ENCODE measurements around the gene ZEB1. TPM values are rescaled to one million over a fixed set of nuclear protein-coding genes. Genes with fewer than 3 reads are reported as not detected.
"Not testable (repeated sequence)": the region's sequence is repeated elsewhere in the genome, so short reads cannot be mapped to it uniquely, and the experiment has no call there.

ZEB1 gene
- total RNA-seq, 1 donor from 2014 or later = 121 TPM

GRCh38 chr10:31490858-31491504 is 172.0 kb downstream of the ZEB1 start:
- DNase-seq (ENCODE audit: low read depth, low spot score) = peak; percentile 11

- no peak for DNase-seq (ENCODE audit: low read depth, low spot score)
Measured at GRCh38 chr10:31507427-31507826, 188.4 kb downstream of the ZEB1 start.

- no peak for DNase-seq (ENCODE audit: low read depth, low spot score)
Measured at GRCh38 chr10:31508234-31508633, 189.2 kb downstream of the ZEB1 start.

- no peak for DNase-seq (ENCODE audit: low read depth, low spot score)
Measured at GRCh38 chr10:31508882-31509281, 189.9 kb downstream of the ZEB1 start.

- DNase-seq (ENCODE audit: low read depth, low spot score) = no peak
Measured at GRCh38 chr10:31509989-31510388, 191.0 kb downstream of the ZEB1 start.

GRCh38 chr10:31515116-31515515 is 196.1 kb downstream of the ZEB1 start:
- no peak for DNase-seq (ENCODE audit: low read depth, low spot score)

- DNase-seq (ENCODE audit: low read depth, low spot score) = no peak
Measured at GRCh38 chr10:31515819-31516402, 196.9 kb downstream of the ZEB1 start.

GRCh38 chr10:31520986-31521831 is 202.2 kb downstream of the ZEB1 start:
- DNase-seq (ENCODE audit: low read depth, low spot score) = no peak

- no peak for DNase-seq (ENCODE audit: low read depth, low spot score)
Measured at GRCh38 chr10:31522820-31523219, 203.8 kb downstream of the ZEB1 start.

- no peak for DNase-seq (ENCODE audit: low read depth, low spot score)
Measured at GRCh38 chr10:31524460-31524859, 205.4 kb downstream of the ZEB1 start.

GRCh38 chr10:31526178-31526577 is 207.2 kb downstream of the ZEB1 start:
- DNase-seq (ENCODE audit: low read depth, low spot score) = no peak

GRCh38 chr10:31526681-31527080 is 207.7 kb downstream of the ZEB1 start:
- DNase-seq (ENCODE audit: low read depth, low spot score) = no peak

- no peak for DNase-seq (ENCODE audit: low read depth, low spot score)
Measured at GRCh38 chr10:31528831-31529230, 209.8 kb downstream of the ZEB1 start.

GRCh38 chr10:31536302-31536701 is 217.3 kb downstream of the ZEB1 start:
- DNase-seq (ENCODE audit: low read depth, low spot score) = no peak

GRCh38 chr10:31549896-31550295 is 230.9 kb downstream of the ZEB1 start:
- no peak for DNase-seq (ENCODE audit: low read depth, low spot score)

GRCh38 chr10:31554556-31554955 is 235.5 kb downstream of the ZEB1 start:
- DNase-seq (ENCODE audit: low read depth, low spot score) = no peak

GRCh38 chr10:31557854-31558253 is 238.8 kb downstream of the ZEB1 start:
- no peak for DNase-seq (ENCODE audit: low read depth, low spot score)

GRCh38 chr10:31568252-31568861 is 249.3 kb downstream of the ZEB1 start:
- DNase-seq (ENCODE audit: low read depth, low spot score) = not testable (repeated sequence)

- DNase-seq (ENCODE audit: low read depth, low spot score) = no peak
Measured at GRCh38 chr10:31574577-31574976, 255.6 kb downstream of the ZEB1 start.

- no peak for DNase-seq (ENCODE audit: low read depth, low spot score)
Measured at GRCh38 chr10:31578181-31578852, 259.3 kb downstream of the ZEB1 start.

- no peak for DNase-seq (ENCODE audit: low read depth, low spot score)
Measured at GRCh38 chr10:31578951-31579350, 259.9 kb downstream of the ZEB1 start.
